Endothelial cell of umbilical vein (primary cell): Measurements from ENCODE around the gene TMOD1. TPM values are rescaled to one million over a fixed set of nuclear protein-coding genes. Genes with fewer than 3 reads are reported as not detected.

ENCODE experiments used
- BruUV-seq: library from RNA; stranded (reverse); fragments of 400-500 nt; replicated peaks from 2 replicates; lab custom pipeline; 2021; lab: Mats Ljungman, UMichigan
- CTCF ChIA-PET: fragments of 300-600, 350-600 bp; sonication (Branson Sonifier 250); formaldehyde crosslinking; loops from one replicate; lab custom pipeline; 2021; ENCODE audit warnings: antibody characterized with exemption, inconsistent platforms; lab: Charles Lee
- POLR2A ChIA-PET: fragments of 300-600, 350-600 bp; sonication (Branson Sonifier 250); formaldehyde crosslinking; loops from one replicate; lab custom pipeline; 2021; ENCODE audit warnings: antibody characterized with exemption, inconsistent platforms; lab: Charles Lee
- DNase-seq: peaks from one replicate; pipeline ENCODE4 v3.0.0-alpha.2; 2011; ENCODE audit warnings: low read depth, low spot score
- FAIRE-seq: peaks from 2 replicates; lab custom pipeline; 2011; peaks lifted over from hg19 to GRCh38; lab: Jason Lieb, UNC
- H2AFZ ChIP-seq: 2 replicates; pipeline ENCODE4 v1.6.0; 2012; ENCODE audit warnings: low read depth, low read length, control low read depth, inconsistent platforms
- H3K27ac ChIP-seq: 2 replicates; pipeline ENCODE4 v1.5.1; 2011; ENCODE audit warnings: low read depth, mild to moderate bottlenecking, control low read depth, low read length, moderate library complexity; ENCODE audit not compliant: insufficient read depth
- H3K27me3 ChIP-seq, 2 experiments: 2 replicates each; pipeline versions ENCODE4 v1.6.0 to v1.6.1; 2011; ENCODE audit warnings: low read length in 2 of 2, mixed read lengths in 1 of 2; ENCODE audit not compliant: control insufficient read depth in 2 of 2, insufficient read depth in 2 of 2
- H3K36me3 ChIP-seq, 2 experiments: 2 replicates in 1 of 2; 3 replicates in 1 of 2; pipeline ENCODE4 v1.5.1; 2011; ENCODE audit warnings: low read length in 2 of 2, mild to moderate bottlenecking in 1 of 2, moderate library complexity in 1 of 2; ENCODE audit not compliant: control insufficient read depth in 2 of 2, insufficient read depth in 2 of 2; ENCODE audit errors: extremely low read depth in 1 of 2
- H3K4me1 ChIP-seq: 3 replicates; pipeline ENCODE4 v1.5.1; 2011; ENCODE audit warnings: mild to moderate bottlenecking, low read length; ENCODE audit not compliant: control insufficient read depth, insufficient read depth; ENCODE audit errors: extremely low read depth
- H3K4me2 ChIP-seq: 2 replicates; pipeline ENCODE4 v1.6.1; 2011; ENCODE audit warnings: low read length, control low read depth, mixed read lengths; ENCODE audit not compliant: insufficient read depth
- H3K4me3 ChIP-seq, 3 experiments: fragments of 200-600 bp in 1 of 3; sonication (generic), shearing (Covaris generic) in 1 of 3; replicated peaks in 1 of 3; 2 replicates each; pipeline ENCODE4 v1.5.1; 2011 to 2016; ENCODE audit warnings: control low read depth in 3 of 3, low read length in 3 of 3, mild to moderate bottlenecking in 2 of 3, inconsistent platforms in 1 of 3, low read depth in 1 of 3, moderate library complexity in 1 of 3; ENCODE audit not compliant: insufficient read depth in 1 of 3
- H3K79me2 ChIP-seq: 2 replicates; pipeline ENCODE4 v1.6.0; 2012; ENCODE audit warnings: low read length, inconsistent platforms; ENCODE audit not compliant: control insufficient read depth, insufficient read depth
- H3K9ac ChIP-seq: replicated peaks from 2 replicates; pipeline ENCODE3; 2011; ENCODE audit warnings: low read length, control low read depth; ENCODE audit not compliant: insufficient read depth; ENCODE audit errors: extremely low read depth
- H3K9me1 ChIP-seq: replicated peaks from 3 replicates; pipeline ENCODE4 v1.6.0; 2011; ENCODE audit warnings: mild to moderate bottlenecking, low read length; ENCODE audit not compliant: control insufficient read depth, insufficient read depth; ENCODE audit errors: extremely low read depth
- H3K9me3 ChIP-seq: replicated peaks from 2 replicates; pipeline ENCODE4 v1.5.1; 2012; ENCODE audit warnings: low read length, inconsistent platforms; ENCODE audit not compliant: control insufficient read depth, insufficient read depth
- H4K20me1 ChIP-seq: replicated peaks from 2 replicates; pipeline ENCODE3; 2011; ENCODE audit warnings: mild to moderate bottlenecking, low read length; ENCODE audit not compliant: control insufficient read depth, insufficient read depth; ENCODE audit errors: extremely low read depth
- CTCF ChIP-seq, 2 donors: IDR thresholded peaks; 1 replicate in 1 of 2; 2 replicates in 1 of 2; pipeline ENCODE4 v1.5.1; 2011; ENCODE audit warnings: low read length in 2 of 2, mild to moderate bottlenecking in 2 of 2, moderate library complexity in 2 of 2, control low read depth in 1 of 2, inconsistent platforms in 1 of 2, low read depth in 1 of 2; ENCODE audit not compliant: insufficient read depth in 1 of 2; ENCODE audit errors: extremely low read depth in 1 of 2
- EZH2 ChIP-seq: IDR thresholded peaks from 2 replicates; pipeline ENCODE4 v1.6.1; 2012; ENCODE audit warnings: borderline replicate concordance, low read depth, mild to moderate bottlenecking, moderate library complexity, low read length, inconsistent platforms; ENCODE audit not compliant: severe bottlenecking
- FOS ChIP-seq: IDR thresholded peaks from 2 replicates; pipeline ENCODE4 v1.6.1; 2011; ENCODE audit warnings: mild to moderate bottlenecking, low read length, moderate library complexity, borderline replicate concordance; ENCODE audit not compliant: insufficient read depth
- GATA2 ChIP-seq: IDR thresholded peaks from 2 replicates; pipeline ENCODE4 v1.7.0; 2011; ENCODE audit warnings: low read depth, mild to moderate bottlenecking, moderate library complexity, mixed read lengths, low read length; ENCODE audit not compliant: insufficient read length, insufficient read depth
- JUN ChIP-seq: IDR thresholded peaks from 2 replicates; pipeline ENCODE4 v1.6.1; 2011; ENCODE audit warnings: borderline replicate concordance, low read depth; ENCODE audit not compliant: insufficient read length, insufficient read depth
- POLR2A ChIP-seq: IDR thresholded peaks from 2 replicates; pipeline ENCODE4 v1.6.1; 2012; ENCODE audit warnings: low read depth, mild to moderate bottlenecking, control low read depth, low read length
- POLR2AphosphoS5 ChIP-seq: IDR thresholded peaks from 2 replicates; pipeline ENCODE4 v1.6.1; 2012; ENCODE audit warnings: low read depth, mild to moderate bottlenecking, control low read depth, low read length, moderate library complexity; ENCODE audit not compliant: insufficient read depth
- dilution Hi-C: fragments of 300-500 bp; cut with MboI; formaldehyde crosslinking; loops from one replicate; pipeline ENCODE4 v1.15.0; 2019; ENCODE audit warnings: low sequenced_read_pairs; ENCODE audit not compliant: extremely low pct_ligation_motif_present
- intact Hi-C: fragments of 100-400 bp; cut with micrococcal nuclease; formaldehyde crosslinking; loops from one replicate; pipeline ENCODE4 v1.10.0; 2022
- polyA plus RNA-seq, 4 experiments: library from polyadenylated mRNA; depleted of rRNA in 3 of 4; stranded (reverse) in 3 of 4; unstranded in 1 of 4; fragments of >200 nt; gene quantifications; 2 replicates each; pipeline versions ENCODE4 v1.2.1 to v1.2.3, GENCODE V29; 2011 to 2012; ENCODE audit warnings: missing spikeins in 1 of 4
- total RNA-seq: library from RNA; stranded (reverse); gene quantifications from 2 replicates; pipeline ENCODE4 v1.2.3, GENCODE V29; 2021

TMOD1 gene
- total and polyA plus RNA-seq, 2 donors (not counting 3 experiments of a cell fraction or from before 2014, with no cell fraction given): 0.26 to 1.4 TPM

- peak overlapping the region; percentile 66 for H3K4me2 ChIP-seq
- peak overlapping the region in 1 of 3 experiments; percentile 25 for H3K4me3 ChIP-seq
- dilution Hi-C loops: no loop called here
- FAIRE-seq: peak; percentile 98
- no peaks in the 10 kb centered on the region for H3K27me3 ChIP-seq
- CTCF ChIA-PET: interaction anchor here (0.7 to 2.1 kb wide), 7 partner anchors 14 to 97 kb away, joined by 3 to 21 read pairs (median 5); partner anchors contain the start of gene TMOD1
- peak; percentile 91 for TF ChIP-seq JUN
- peak; percentile 84 for TF ChIP-seq FOS
- TF ChIP-seq GATA2: peak; percentile 27
- peak; percentile 23 for TF ChIP-seq POLR2A
- TF ChIP-seq EZH2: no peak
- peak; percentile 71 for TF ChIP-seq POLR2AphosphoS5
- TF ChIP-seq CTCF (IDR thresholded peaks at IDR 0.05; ENCODE audit: extremely low read depth in 1 of 2, insufficient read depth in 1 of 2, low read depth in 1 of 2, low read length in 2 of 2): no peak
- no peaks in the 10 kb centered on the region for H3K9me3 ChIP-seq
- peak overlapping the region; percentile 79 for H3K9ac ChIP-seq
- peak; percentile 97 for DNase-seq
- H3K9me1 ChIP-seq: no peaks in the 10 kb centered on the region
- BruUV-seq: no TSS peak
- no peaks in the 10 kb centered on the region for H3K36me3 ChIP-seq
- POLR2A ChIA-PET: no interaction called here
- H3K79me2 ChIP-seq: no peaks in the 10 kb centered on the region
- intact Hi-C loops: loop anchor here (1.0 kb wide), 1 partner anchor 45 kb away; no protein-coding TSS in a partner anchor
- H2AFZ ChIP-seq: peak overlapping the region; percentile 92
- H3K4me1 ChIP-seq: peaks cover 20% of the 10 kb centered on the region
- no peaks in the 10 kb centered on the region for H4K20me1 ChIP-seq
- peak overlapping the region; percentile 78 for H3K27ac ChIP-seq
Measured at GRCh38 chr9:97518909-97519307, 17.4 kb downstream of the TMOD1 start.
